Stimulated activated CD8-positive, alpha-beta memory T cell treated with anti-CD3 and anti-CD28 coated beads, Interleukin-7, amount 100 ng/mL, for 24 hours (primary cell): ENCODE measurements around the gene PPP3CA.

Source experiments
- DNase-seq: peaks from one replicate; pipeline ENCODE4 v3.0.0-alpha.2; 2020; ENCODE audit warnings: low read depth

The PPP3CA gene

GRCh38 chr4:101042847-101043246 lies 304.5 kb downstream of the PPP3CA start:
- DNase-seq = no peak

DNA sequence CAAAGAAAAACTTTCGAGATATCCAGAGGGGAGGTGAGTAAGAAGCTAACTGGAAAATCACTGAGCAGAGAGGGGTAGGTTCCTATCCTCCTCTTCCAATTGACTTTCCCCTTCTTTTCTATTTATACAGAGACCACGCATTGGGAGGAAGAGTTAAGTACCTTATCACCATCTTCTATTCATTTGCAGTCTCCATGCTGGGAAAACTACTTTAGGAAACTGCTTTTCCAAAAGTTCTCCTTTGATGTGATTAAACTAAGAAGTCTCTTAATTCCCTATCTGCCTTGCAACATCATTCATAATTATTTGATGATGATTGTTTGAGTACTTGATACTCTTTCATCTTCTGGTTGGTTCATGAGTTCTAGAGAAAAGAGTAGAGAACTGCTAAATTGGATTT lies 306.6 kb downstream of the PPP3CA start:
- no peak for DNase-seq

DNA sequence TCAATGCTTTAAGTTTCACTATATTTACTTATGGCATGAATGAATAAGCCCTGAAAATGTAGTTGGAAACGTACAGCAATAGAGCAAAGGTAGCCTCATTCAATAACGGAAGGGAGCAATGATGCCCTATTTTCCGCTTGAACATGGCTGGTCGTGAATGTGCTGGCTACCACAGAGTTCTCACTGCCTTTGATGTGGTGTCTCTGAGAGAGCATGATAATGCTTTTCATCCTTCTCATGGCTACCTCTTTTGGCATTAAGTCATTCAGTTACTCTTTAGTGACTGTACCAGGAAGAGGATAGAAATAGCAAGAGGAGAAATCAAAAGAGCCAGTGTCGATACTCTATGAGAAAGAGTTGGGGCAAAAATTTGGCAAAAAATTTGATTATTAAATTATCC lies 308.0 kb downstream of the PPP3CA start:
- DNase-seq = no peak

- no peak for DNase-seq
These were observed 309.4 kb downstream of the PPP3CA start for GRCh38 chr4:101037938-101038413.

GRCh38 chr4:101037249-101037648 lies 310.1 kb downstream of the PPP3CA start:
- no peak for DNase-seq

GRCh38 chr4:101035487-101035886 lies 311.8 kb downstream of the PPP3CA start:
- DNase-seq = no peak

DNA sequence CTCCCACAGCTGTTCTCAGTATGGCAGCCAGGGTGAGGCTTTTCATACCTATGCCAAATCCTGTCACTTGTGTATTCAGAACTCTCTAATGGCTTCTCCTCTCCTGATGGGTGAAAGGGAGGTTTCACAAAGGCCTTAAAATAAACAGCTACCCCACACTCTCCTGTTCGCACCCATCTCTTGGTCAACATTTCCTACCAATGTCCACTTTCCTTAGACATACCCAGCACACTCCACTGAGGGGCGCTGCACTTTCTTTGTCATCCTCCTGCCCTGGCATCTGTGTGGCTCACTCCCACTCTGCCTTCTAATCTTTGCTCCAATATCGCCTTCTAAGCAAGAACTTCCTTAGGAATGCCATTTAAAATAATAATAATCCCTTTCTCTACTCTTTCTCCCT lies 313.3 kb downstream of the PPP3CA start:
- DNase-seq = no peak

DNA sequence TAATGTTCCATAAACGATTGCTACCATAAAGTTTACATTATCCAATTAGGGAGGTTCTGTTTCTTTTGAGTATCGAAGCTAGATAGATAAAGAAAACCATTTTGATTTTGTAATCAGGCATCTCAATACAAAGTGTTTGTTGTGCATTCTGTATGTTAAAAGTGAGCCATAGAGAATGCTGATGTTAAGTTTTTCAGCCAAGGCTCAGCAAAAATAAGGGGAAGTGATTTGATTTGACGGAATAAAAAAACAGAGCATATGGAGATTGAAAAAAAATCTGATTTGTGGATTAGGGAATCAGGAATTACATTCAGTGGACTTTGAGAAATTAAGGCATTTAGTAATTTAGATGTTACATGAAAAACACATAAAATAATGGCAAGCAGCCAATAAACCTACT lies 314.8 kb downstream of the PPP3CA start:
- no peak for DNase-seq

DNA sequence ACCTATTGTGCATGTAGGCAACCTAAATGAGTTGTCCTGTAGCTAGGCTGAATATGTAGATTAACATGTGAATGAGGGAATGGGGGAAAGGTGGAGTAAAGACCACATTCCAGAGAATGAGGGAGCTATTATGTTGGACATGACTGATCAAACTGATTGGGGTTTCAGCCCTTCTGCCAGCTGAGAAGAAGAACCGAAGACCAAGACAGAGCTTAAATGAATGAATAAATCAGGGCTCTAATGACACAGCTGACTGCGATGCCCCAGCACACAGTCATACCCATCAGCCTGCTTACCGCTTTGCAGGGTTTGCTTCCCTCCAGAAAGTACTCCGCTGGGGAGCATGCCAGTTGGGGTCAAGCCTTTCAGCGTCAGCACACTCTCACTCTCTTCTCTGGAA lies 315.4 kb downstream of the PPP3CA start:
- DNase-seq = no peak

DNA sequence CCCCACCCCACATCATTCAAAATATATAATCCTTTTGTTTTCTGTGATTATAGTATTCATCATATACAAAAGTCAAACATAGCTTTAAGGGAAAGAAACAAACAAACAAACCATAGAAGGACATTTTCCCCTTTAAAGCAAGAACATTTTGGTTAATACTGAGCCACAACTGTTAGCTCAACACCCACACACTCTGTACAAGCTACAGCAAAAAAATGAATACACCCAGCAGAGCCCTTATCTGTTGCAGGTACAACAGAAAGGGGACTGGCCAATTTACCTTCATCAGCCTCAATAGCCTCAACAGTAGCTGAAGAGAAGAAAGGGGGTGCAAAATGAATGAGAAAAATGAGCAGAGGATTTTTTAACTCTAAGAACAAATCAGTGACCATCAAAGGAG lies 318.4 kb downstream of the PPP3CA start:
- no peak for DNase-seq

DNA sequence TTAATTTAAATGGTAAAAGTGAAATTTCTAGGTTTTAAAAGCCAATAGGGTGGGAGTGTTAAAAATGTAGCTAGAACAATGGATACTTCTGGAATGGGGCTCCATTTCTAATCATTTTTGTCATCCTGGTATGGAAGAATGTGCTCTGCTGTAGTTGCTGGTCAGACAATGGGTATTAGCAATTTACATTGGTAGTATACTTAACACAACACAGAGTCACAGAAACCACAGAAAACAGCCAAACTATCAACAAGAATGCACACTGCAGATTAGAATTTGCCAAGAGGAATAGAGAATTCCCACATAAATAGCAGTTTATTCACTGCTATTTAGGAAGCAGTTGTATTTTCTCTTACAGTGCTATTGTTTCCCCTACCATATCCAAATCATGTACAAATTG lies 319.6 kb downstream of the PPP3CA start:
- DNase-seq = no peak

GRCh38 chr4:101025755-101026154 lies 321.6 kb downstream of the PPP3CA start:
- no peak for DNase-seq

- DNase-seq = no peak
These were observed 324.9 kb downstream of the PPP3CA start for GRCh38 chr4:101022151-101023024.

DNA sequence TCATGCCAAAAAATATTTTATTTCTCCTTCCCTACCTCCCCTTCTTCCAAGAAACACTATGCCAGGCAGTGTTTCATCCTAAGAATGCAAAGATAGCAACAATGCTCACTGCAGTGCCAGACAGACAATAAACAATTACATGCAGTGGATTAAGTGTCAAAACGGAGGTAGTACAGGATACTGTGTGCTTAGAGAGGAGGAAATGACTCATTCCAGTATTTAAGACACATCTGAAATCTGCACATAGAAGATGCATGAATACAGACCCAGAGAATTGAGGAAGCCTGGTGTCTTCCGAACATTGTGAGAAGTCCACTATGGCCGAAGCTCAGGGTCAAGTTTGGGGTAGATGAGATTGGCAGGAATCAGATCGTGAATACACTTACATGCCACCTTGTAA lies 326.4 kb downstream of the PPP3CA start:
- DNase-seq = no peak

GRCh38 chr4:101019941-101020401 lies 327.4 kb downstream of the PPP3CA start:
- DNase-seq = no peak

DNA sequence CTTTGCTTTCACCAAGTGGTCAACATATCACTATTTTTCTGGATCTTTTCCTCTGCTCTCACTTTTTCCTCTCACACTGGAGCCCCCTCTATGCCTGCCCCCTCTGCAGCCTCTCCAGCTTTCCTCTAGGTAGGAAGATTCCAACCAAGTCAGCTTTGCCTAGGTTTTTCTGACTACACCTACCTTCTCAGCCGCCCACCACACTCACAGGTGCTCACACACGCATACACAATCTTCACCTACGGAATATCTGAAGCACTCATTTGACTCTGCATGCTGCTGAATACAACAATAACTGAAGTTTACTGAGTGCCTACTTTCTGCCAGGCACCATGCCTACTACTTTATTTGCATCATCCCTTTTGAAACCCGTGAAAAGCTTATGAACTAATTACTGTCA lies 328.0 kb downstream of the PPP3CA start:
- no peak for DNase-seq

DNA sequence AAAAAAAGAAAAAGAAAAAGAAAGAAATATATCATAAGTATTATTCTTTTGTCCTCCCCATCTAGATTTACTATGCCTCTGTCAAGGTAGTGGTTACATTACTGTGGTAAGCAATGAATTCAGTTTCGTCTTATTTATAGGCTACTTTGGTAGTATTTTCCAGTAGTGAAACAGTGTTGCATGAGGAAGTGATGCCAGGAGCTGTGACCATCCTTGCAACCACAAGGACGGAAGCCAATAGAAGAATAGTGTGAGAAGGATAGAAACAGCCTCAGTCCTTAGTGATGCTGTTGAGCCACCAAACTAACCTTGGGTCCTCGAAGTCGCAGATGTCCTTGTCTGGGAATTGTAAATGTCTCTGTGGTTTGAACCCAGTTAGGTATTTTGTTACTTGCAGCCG lies 328.5 kb downstream of the PPP3CA start:
- no peak for DNase-seq

- DNase-seq = no peak
These were observed 332.9 kb downstream of the PPP3CA start for GRCh38 chr4:101014417-101014816.

DNA sequence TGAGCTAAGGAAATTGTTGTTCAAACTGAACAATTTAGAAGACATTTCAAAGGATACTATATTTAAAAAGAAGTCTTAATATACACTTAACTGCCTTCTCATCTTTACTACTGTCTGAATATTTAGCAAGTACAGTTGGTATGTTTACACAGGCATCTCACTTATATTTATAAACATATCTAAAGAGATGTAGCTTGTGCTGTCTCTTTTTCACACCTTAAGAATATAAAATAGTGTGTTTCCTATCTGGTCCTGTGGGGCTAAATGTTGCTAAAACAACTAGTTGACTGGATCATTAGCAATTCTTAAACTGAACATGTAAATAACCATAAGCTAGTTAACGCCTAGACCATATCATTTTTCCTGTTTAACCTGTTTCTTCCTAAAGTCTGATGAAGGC lies 336.3 kb downstream of the PPP3CA start:
- DNase-seq = no peak

GRCh38 chr4:101009471-101009870 lies 337.9 kb downstream of the PPP3CA start:
- no peak for DNase-seq

DNA sequence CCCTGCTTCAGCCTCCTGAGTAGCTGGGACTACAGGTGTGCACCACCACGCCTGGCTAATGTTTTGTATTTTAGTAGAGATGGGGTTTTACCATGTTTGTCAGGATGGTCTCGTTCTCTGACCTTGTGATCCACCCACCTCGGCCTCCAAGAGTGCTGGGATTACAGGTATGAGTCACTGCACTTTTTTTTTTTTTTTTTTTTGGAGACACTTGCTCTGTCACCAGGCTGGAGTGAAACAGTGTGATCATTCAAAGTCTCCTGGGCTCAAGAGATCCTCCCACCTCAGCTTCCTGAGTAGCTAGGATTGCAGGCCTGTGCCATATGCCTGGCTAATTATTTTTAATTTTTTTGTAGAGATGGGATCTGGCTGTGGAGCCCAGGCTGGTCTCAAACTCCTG lies 338.8 kb downstream of the PPP3CA start:
- DNase-seq = no peak

GRCh38 chr4:101005659-101006058 lies 341.7 kb downstream of the PPP3CA start:
- no peak for DNase-seq

DNA sequence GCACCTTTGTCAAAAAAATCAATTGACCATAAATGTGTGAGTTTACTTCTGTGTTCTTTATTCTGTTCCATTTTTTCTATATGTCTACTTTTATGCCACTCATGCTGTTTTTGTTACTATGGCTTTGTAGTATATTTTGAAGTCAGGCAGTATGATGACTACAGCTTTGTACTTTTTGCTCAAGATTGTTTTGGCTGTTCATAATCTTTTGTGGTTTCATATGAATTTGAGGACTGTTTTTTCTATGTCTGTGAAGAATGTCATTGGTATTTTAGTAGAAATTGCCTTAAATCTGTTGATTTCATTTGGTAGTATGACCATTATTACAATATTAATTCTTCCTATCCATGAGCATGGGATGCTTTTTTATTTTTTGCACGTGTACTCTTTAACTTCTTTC lies 346.8 kb downstream of the PPP3CA start:
- no peak for DNase-seq

- DNase-seq = no peak
These were observed 351.7 kb downstream of the PPP3CA start for GRCh38 chr4:100995671-100996070.
